NCI-H1694 (cell line): ENCODE measurements around the gene CFAP57.

Source experiments
- DNase-seq: peaks from one replicate; lab custom pipeline; 2025; lab: John Stamatoyannopoulos, UW

The CFAP57 gene

GRCh38 chr1:43277116-43277876 lies 105.2 kb downstream of the CFAP57 start:
- no peak for DNase-seq

- DNase-seq: no peak
Observed at GRCh38 chr1:43279161-43279560, 107.0 kb downstream of the CFAP57 start.

- no peak for DNase-seq
Observed at GRCh38 chr1:43279666-43280065, 107.5 kb downstream of the CFAP57 start.

GRCh38 chr1:43280692-43281091 lies 108.6 kb downstream of the CFAP57 start:
- no peak for DNase-seq

GRCh38 chr1:43282220-43283195 lies 110.4 kb downstream of the CFAP57 start:
- DNase-seq: no peak

- DNase-seq: no peak
Observed at GRCh38 chr1:43284065-43284464, 111.9 kb downstream of the CFAP57 start.

GRCh38 chr1:43284546-43285110 lies 112.5 kb downstream of the CFAP57 start:
- no peak for DNase-seq

GRCh38 chr1:43285269-43285990 lies 113.3 kb downstream of the CFAP57 start, which contains the start of gene C1orf210:
Gene C1orf210, minus strand, starts transcription at chr1:43285581. Its CDS starts 2,311 bp downstream, at chr1:43283270.
- DNase-seq: no peak

- no peak for DNase-seq
Observed at GRCh38 chr1:43286115-43286514, 114.0 kb downstream of the CFAP57 start.

GRCh38 chr1:43286533-43286932 lies 114.4 kb downstream of the CFAP57 start:
- DNase-seq: no peak

GRCh38 chr1:43288058-43288784 lies 116.1 kb downstream of the CFAP57 start:
- peak; percentile 15 for DNase-seq

- DNase-seq: no peak
Observed at GRCh38 chr1:43288785-43289706, 116.9 kb downstream of the CFAP57 start.

- no peak for DNase-seq
Observed at GRCh38 chr1:43292216-43292615, 120.1 kb downstream of the CFAP57 start.

GRCh38 chr1:43292679-43293078 lies 120.5 kb downstream of the CFAP57 start:
- no peak for DNase-seq

- DNase-seq: no peak
Observed at GRCh38 chr1:43293176-43293575, 121.0 kb downstream of the CFAP57 start.

- no peak for DNase-seq
Observed at GRCh38 chr1:43293896-43294760, 122.0 kb downstream of the CFAP57 start.

- DNase-seq: no peak
Observed at GRCh38 chr1:43294761-43295160, 122.6 kb downstream of the CFAP57 start.

- DNase-seq: no peak
Observed at GRCh38 chr1:43296207-43296606, 124.1 kb downstream of the CFAP57 start.

GRCh38 chr1:43298055-43298454 lies 125.9 kb downstream of the CFAP57 start:
- DNase-seq: no peak
